OCI-LY3 (cell line): ENCODE data around the gene LRFN2.

Experiments
- H2AFZ ChIP-seq: fragments of 200-600, 300-600 bp; shearing (Covaris generic); 2 replicates; pipeline ENCODE4 v1.6.0; 2014; ENCODE audit warnings: antibody characterized with exemption, low read depth, low read length
- H3K27ac ChIP-seq: fragments of 200-600, 300-600 bp; sonication (generic); 2 replicates; pipeline ENCODE4 v1.5.1; 2014; ENCODE audit warnings: mild to moderate bottlenecking, low read length, moderate library complexity, mixed read lengths
- H3K27me3 ChIP-seq: fragments of 200-600, 300-600 bp; sonication (generic); 2 replicates; pipeline ENCODE4 v1.6.1; 2014; ENCODE audit warnings: low read depth, low read length, mixed read lengths
- H3K36me3 ChIP-seq: fragments of 200-600, 300-600 bp; sonication (generic); replicated peaks from 2 replicates; pipeline ENCODE3; 2014; ENCODE audit warnings: low read depth, low read length, mixed read lengths
- H3K4me1 ChIP-seq: fragments of 300-600, 200-600 bp; sonication (generic); 2 replicates; pipeline ENCODE4 v1.6.1; 2014; ENCODE audit warnings: low read length, mixed read lengths
- H3K4me2 ChIP-seq: fragments of 200-600, 300-600 bp; sonication (generic); 2 replicates; pipeline ENCODE4 v1.6.1; 2014; ENCODE audit warnings: low read length, mixed read lengths
- H3K4me3 ChIP-seq: fragments of 300-600, 200-600 bp; sonication (generic); 2 replicates; pipeline ENCODE4 v1.5.1; 2014; ENCODE audit warnings: antibody characterized with exemption, mild to moderate bottlenecking, low read length, moderate library complexity
- H3K79me2 ChIP-seq: fragments of 300-600, 200-600 bp; shearing (Covaris generic); 2 replicates; pipeline ENCODE4 v1.6.1; 2014; ENCODE audit warnings: mild to moderate bottlenecking, low read length, mixed read lengths
- H3K9ac ChIP-seq: fragments of 300-600, 200-600 bp; shearing (Covaris generic); 2 replicates; pipeline ENCODE4 v1.6.0; 2014; ENCODE audit warnings: mild to moderate bottlenecking, low read length, moderate library complexity
- H3K9me3 ChIP-seq: fragments of 200-600, 300-600 bp; shearing (Covaris generic); 2 replicates; pipeline ENCODE4 v1.6.1; 2014; ENCODE audit warnings: low read length, mixed read lengths; ENCODE audit not compliant: insufficient read depth
- H4K20me1 ChIP-seq: fragments of 200-600, 300-600 bp; sonication (generic); 2 replicates; pipeline ENCODE4 v1.6.1; 2016; ENCODE audit warnings: low read length, mixed read lengths; ENCODE audit not compliant: insufficient read depth
- EZH2phosphoT487 ChIP-seq: fragments of 200-600 bp; shearing (Covaris generic); IDR thresholded peaks from 2 replicates; pipeline ENCODE4 v1.6.1; 2018; ENCODE audit warnings: antibody characterized with exemption, mixed run types, low read depth
- TF ChIP-seq, protein P1 (sequence below): fragments of 200-600, 300-600 bp; sonication (generic); IDR thresholded peaks from 2 replicates; pipeline ENCODE4 v1.5.1; 2014; ENCODE audit warnings: antibody characterized with exemption, low read length, low read depth

The LRFN2 gene

DNA sequence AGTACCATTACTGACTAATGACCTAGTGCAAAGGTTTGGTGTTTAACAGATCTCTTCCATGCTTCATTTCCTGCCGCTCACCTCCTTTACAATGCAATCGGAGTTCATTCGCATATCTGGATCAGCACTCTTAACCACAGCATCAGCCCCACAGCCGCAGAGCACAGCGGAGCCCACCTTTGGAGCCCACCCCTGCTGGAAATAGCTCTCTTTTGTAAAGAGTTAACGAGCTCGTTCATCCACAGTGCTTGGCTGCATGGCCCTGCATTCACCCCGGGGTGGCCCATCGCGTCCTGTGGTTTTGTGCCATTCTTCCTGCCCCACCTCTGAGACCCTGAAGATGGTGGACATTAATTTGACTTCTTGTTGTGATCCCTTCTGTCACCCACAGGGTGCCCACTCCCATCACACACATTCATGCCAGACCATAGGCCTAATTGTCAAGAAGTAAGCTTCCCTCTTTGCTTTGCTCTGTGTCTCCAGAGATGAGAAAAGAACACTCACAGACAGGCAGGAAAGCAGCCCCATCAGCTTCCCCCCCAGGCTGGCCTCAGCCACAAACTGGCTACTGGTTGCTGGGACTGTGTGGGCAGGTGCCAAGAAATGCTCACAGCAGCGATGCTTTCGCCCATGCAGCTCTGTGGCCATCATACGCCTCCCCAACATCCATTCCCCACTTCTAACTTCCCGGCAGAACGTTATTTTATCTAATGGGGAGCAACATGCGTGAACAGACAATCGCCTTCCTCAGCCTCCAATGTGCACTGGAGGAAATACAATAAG lies 167.0 kb downstream of the LRFN2 start:
- Histone ChIP-seq H3K9ac (no peak overlapping the region), H3K27me3 (peaks cover 28% of the 10 kb centered on the region), H3K4me3 (no peak overlapping the region), H3K36me3 (no peaks in the 10 kb centered on the region), H3K27ac (no peak overlapping the region), H4K20me1 (no peaks in the 10 kb centered on the region), H3K9me3 (no peaks in the 10 kb centered on the region), H2AFZ (no peak overlapping the region), H3K4me2 (no peak overlapping the region), H3K4me1 (no peaks in the 10 kb centered on the region), H3K79me2 (no peaks in the 10 kb centered on the region)
- TF ChIP-seq, protein P1, sequence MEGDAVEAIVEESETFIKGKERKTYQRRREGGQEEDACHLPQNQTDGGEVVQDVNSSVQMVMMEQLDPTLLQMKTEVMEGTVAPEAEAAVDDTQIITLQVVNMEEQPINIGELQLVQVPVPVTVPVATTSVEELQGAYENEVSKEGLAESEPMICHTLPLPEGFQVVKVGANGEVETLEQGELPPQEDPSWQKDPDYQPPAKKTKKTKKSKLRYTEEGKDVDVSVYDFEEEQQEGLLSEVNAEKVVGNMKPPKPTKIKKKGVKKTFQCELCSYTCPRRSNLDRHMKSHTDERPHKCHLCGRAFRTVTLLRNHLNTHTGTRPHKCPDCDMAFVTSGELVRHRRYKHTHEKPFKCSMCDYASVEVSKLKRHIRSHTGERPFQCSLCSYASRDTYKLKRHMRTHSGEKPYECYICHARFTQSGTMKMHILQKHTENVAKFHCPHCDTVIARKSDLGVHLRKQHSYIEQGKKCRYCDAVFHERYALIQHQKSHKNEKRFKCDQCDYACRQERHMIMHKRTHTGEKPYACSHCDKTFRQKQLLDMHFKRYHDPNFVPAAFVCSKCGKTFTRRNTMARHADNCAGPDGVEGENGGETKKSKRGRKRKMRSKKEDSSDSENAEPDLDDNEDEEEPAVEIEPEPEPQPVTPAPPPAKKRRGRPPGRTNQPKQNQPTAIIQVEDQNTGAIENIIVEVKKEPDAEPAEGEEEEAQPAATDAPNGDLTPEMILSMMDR, result no peak
- TF ChIP-seq EZH2phosphoT487, result no peak

DNA sequence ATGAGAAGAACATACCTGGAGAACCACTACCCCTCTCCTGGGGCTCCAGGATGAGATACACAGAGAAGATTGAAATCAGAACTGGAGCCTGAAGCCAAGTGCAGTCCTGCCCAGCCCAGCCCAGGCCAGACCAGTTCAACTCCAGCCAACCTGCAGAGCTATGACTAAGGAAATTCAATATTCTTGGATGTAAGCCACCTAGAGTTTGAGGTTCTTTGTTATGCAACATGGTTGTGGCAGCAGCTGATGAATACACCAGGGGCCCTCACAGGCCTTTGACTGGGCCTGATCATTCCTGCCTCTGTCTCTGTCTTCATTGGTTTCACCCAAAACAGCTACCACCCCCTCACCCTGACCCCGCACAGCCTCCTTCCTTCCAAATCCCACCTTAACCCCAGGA lies 167.8 kb downstream of the LRFN2 start:
- H3K4me1 ChIP-seq, result no peaks in the 10 kb centered on the region
- TF ChIP-seq, protein P1, result no peak
- TF ChIP-seq EZH2phosphoT487, result no peak
- no peak overlapping the region for H3K4me3 ChIP-seq
- H3K79me2 ChIP-seq, result no peaks in the 10 kb centered on the region
- no peak overlapping the region for H3K4me2 ChIP-seq
- H4K20me1 ChIP-seq, result no peaks in the 10 kb centered on the region
- no peak overlapping the region for H3K9ac ChIP-seq
- no peak overlapping the region for H2AFZ ChIP-seq
- no peaks in the 10 kb centered on the region for H3K36me3 ChIP-seq
- H3K27ac ChIP-seq, result no peak overlapping the region
- H3K9me3 ChIP-seq, result no peaks in the 10 kb centered on the region
- peaks cover 28% of the 10 kb centered on the region for H3K27me3 ChIP-seq

DNA sequence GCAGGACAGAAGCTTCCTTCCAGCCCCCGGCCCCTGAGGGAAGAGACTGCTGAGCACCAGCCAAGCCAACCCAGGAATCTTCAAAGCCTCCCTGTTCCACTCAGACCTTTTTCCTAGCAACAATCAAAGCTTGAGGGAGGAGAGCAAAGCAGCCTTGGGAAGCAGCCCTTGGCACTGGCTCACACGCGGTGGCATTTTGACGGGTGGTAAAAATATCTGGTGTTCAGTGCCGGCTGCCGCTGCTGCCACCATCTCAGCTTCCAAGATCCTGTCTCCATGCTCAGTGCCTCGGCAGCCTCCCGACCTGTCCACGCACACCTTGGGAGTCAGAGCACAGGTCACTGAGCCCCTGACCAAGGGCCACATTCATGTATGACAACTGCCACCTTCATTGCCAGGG lies 170.1 kb downstream of the LRFN2 start:
- no peak overlapping the region for H2AFZ ChIP-seq
- H3K27ac ChIP-seq, result no peak overlapping the region
- H3K4me2 ChIP-seq, result no peak overlapping the region
- peaks cover 14% of the 10 kb centered on the region for H3K27me3 ChIP-seq
- TF ChIP-seq, protein P1, result no peak
- no peak for TF ChIP-seq EZH2phosphoT487
- no peak overlapping the region for H3K9ac ChIP-seq
- no peaks in the 10 kb centered on the region for H4K20me1 ChIP-seq
- no peaks in the 10 kb centered on the region for H3K79me2 ChIP-seq
- H3K4me1 ChIP-seq, result no peaks in the 10 kb centered on the region
- H3K9me3 ChIP-seq, result no peaks in the 10 kb centered on the region
- H3K4me3 ChIP-seq, result no peak overlapping the region
- no peaks in the 10 kb centered on the region for H3K36me3 ChIP-seq

DNA sequence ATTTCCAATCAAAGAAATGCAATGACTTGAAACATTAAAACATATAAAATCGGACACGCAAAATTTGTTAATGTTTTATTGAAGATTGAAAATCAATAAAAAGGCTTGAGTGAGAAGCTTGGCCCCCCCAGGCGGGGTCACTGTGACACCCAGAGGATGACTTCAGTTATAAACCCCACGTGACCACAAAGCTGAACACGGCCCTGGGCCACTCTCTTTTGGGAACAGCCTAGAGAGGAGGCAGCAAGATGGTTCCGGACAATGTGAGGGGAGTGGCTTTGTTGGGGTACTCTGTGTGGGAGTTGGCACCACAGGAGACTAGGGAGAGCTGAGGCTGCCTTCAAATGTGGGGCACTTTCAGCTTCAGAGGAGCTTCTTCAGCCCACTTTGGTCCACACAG lies 172.5 kb downstream of the LRFN2 start:
- Histone ChIP-seq H3K9ac (no peak overlapping the region), H3K4me1 (no peaks in the 10 kb centered on the region), H2AFZ (no peak overlapping the region), H3K27ac (no peak overlapping the region), H3K27me3 (peaks cover 15% of the 10 kb centered on the region), H3K4me3 (no peak overlapping the region), H3K79me2 (no peaks in the 10 kb centered on the region), H3K4me2 (no peak overlapping the region), H3K36me3 (no peaks in the 10 kb centered on the region), H4K20me1 (no peaks in the 10 kb centered on the region), H3K9me3 (no peaks in the 10 kb centered on the region)
- TF ChIP-seq, protein P1, result no peak
- TF ChIP-seq EZH2phosphoT487, result no peak
